H1 (cell line): ENCODE data around the gene RPS6KA4. TPM values are rescaled to one million over a fixed set of nuclear protein-coding genes. Genes with fewer than 3 reads are reported as not detected.

Source experiments
- CTCF ChIA-PET: fragments of 300-600 bp; sonication (Branson Sonifier 250); formaldehyde crosslinking; loops from one replicate; lab custom pipeline; 2021; ENCODE audit not compliant: partially characterized antibody; lab: Charles Lee
- POLR2A ChIA-PET: fragments of 300-600 bp; sonication (Branson Sonifier 250); formaldehyde crosslinking; loops from one replicate; lab custom pipeline; 2021; ENCODE audit warnings: inconsistent platforms; ENCODE audit not compliant: partially characterized antibody; lab: Charles Lee
- DNase-seq, 2 experiments: peaks; one replicate each; pipeline versions ENCODE4 v3.0.0 to v3.0.0-alpha.2; 2010 to 2022; ENCODE audit warnings: low spot score in 2 of 2, low read depth in 1 of 2, mixed read lengths in 1 of 2
- FAIRE-seq: peaks from 2 replicates; lab custom pipeline; 2011; peaks lifted over from hg19 to GRCh38; lab: Jason Lieb, UNC
- H2AFZ ChIP-seq: 2 replicates; pipeline ENCODE4 v1.8.1; 2012; ENCODE audit warnings: low read length, inconsistent platforms
- H2AK5ac ChIP-seq: 2 replicates; pipeline ENCODE4 v1.6.1; 2013; ENCODE audit warnings: low read depth, low read length
- H2BK120ac ChIP-seq: replicated peaks from 2 replicates; pipeline ENCODE3; 2013; ENCODE audit warnings: low read depth, low read length, inconsistent platforms
- H2BK12ac ChIP-seq: 2 replicates; pipeline ENCODE4 v1.6.1; 2013; ENCODE audit warnings: low read depth, low read length
- H2BK15ac ChIP-seq: 2 replicates; pipeline ENCODE4 v1.6.1; 2013; ENCODE audit warnings: low read length
- H2BK20ac ChIP-seq: 2 replicates; pipeline ENCODE4 v1.6.1; 2013; ENCODE audit warnings: low read length
- H2BK5ac ChIP-seq: 2 replicates; pipeline ENCODE4 v1.6.1; 2013; ENCODE audit warnings: low read depth, low read length
- H3K14ac ChIP-seq: 2 replicates; pipeline ENCODE4 v1.6.1; 2013; ENCODE audit warnings: inconsistent platforms; ENCODE audit not compliant: insufficient read length
- H3K18ac ChIP-seq: 2 replicates; pipeline ENCODE4 v1.6.1; 2013; ENCODE audit warnings: low read length; ENCODE audit errors: extremely low read depth
- H3K23ac ChIP-seq: 2 replicates; pipeline ENCODE4 v1.6.1; 2013; ENCODE audit warnings: inconsistent platforms; ENCODE audit not compliant: insufficient read length
- H3K23me2 ChIP-seq: 2 replicates; pipeline ENCODE4 v1.6.1; 2013; ENCODE audit warnings: low read depth, low read length
- H3K27ac ChIP-seq: 2 replicates; pipeline ENCODE4 v1.6.1; 2011; ENCODE audit warnings: low read depth, low read length, inconsistent platforms
- H3K27me3 ChIP-seq, 4 experiments: replicated peaks in 1 of 4; 1 replicate in 1 of 4; 2 replicates in 3 of 4; pipeline versions ENCODE4 v1.6.1 to v1.8.1; 2011 to 2013; ENCODE audit warnings: low read length in 3 of 4, mild to moderate bottlenecking in 3 of 4, inconsistent platforms in 2 of 4, mixed read lengths in 2 of 4, moderate library complexity in 1 of 4; ENCODE audit not compliant: control insufficient read depth in 3 of 4, insufficient read depth in 3 of 4; ENCODE audit errors: extremely low read depth in 1 of 4
- H3K36me3 ChIP-seq, 4 experiments: 2 replicates each; pipeline versions ENCODE4 v1.6.1 to v1.8.1; 2011 to 2013; ENCODE audit warnings: mild to moderate bottlenecking in 4 of 4, low read length in 3 of 4, moderate library complexity in 2 of 4, control low read depth in 1 of 4, inconsistent platforms in 1 of 4; ENCODE audit not compliant: insufficient read depth in 4 of 4, control insufficient read depth in 2 of 4
- H3K4ac ChIP-seq: replicated peaks from 2 replicates; pipeline ENCODE3; 2013; ENCODE audit warnings: low read length, low read depth, mixed read lengths, inconsistent platforms; ENCODE audit not compliant: insufficient read length
- H3K4me1 ChIP-seq, 4 experiments: replicated peaks in 1 of 4; 1 replicate in 1 of 4; 2 replicates in 3 of 4; pipeline versions ENCODE4 v1.6.1 to v1.8.1; 2011 to 2013; ENCODE audit warnings: low read length in 3 of 4, inconsistent platforms in 2 of 4, mixed read lengths in 1 of 4; ENCODE audit not compliant: insufficient read depth in 4 of 4, control insufficient read depth in 3 of 4
- H3K4me2 ChIP-seq, 2 experiments: 2 replicates each; pipeline versions ENCODE4 v1.6.1 to v1.8.1; 2011 to 2013; ENCODE audit warnings: low read depth in 2 of 2, low read length in 2 of 2, control low read depth in 1 of 2, inconsistent platforms in 1 of 2, mild to moderate bottlenecking in 1 of 2; ENCODE audit not compliant: insufficient read depth in 1 of 2
- H3K4me3 ChIP-seq, 4 experiments: fragments of 200-600, 300-600 bp in 1 of 4; sonication (generic), shearing (Covaris generic), sonication (Bioruptor Twin) in 1 of 4; 2 replicates each; pipeline versions ENCODE4 v1.5.1 to v1.8.1; 2011 to 2016; ENCODE audit warnings: low read length in 4 of 4, low read depth in 3 of 4, control low read depth in 2 of 4, inconsistent platforms in 2 of 4, mild to moderate bottlenecking in 2 of 4, mixed read lengths in 1 of 4, moderate library complexity in 1 of 4; ENCODE audit not compliant: insufficient read depth in 2 of 4; ENCODE audit errors: extremely low read depth in 1 of 4
- H3K56ac ChIP-seq: replicated peaks from 2 replicates; pipeline ENCODE3; 2013; ENCODE audit warnings: low read depth, mild to moderate bottlenecking, mixed read lengths, low read length, inconsistent platforms; ENCODE audit not compliant: insufficient read length
- H3K79me1 ChIP-seq: 2 replicates; pipeline ENCODE4 v1.6.1; 2013; ENCODE audit warnings: low read depth, low read length, control low read depth
- H3K79me2 ChIP-seq, 2 experiments: 2 replicates each; pipeline versions ENCODE4 v1.6.1 to v1.8.1; 2012 to 2013; ENCODE audit warnings: low read length in 2 of 2, mild to moderate bottlenecking in 2 of 2, inconsistent platforms in 1 of 2; ENCODE audit not compliant: insufficient read depth in 2 of 2, control insufficient read depth in 1 of 2
- H3K9ac ChIP-seq, 4 experiments: replicated peaks in 1 of 4; 1 replicate in 1 of 4; 2 replicates in 3 of 4; pipeline versions ENCODE4 v1.6.1 to v1.8.1; 2011 to 2013; ENCODE audit warnings: low read depth in 3 of 4, low read length in 3 of 4, control low read depth in 2 of 4, mild to moderate bottlenecking in 2 of 4, moderate library complexity in 2 of 4, inconsistent platforms in 1 of 4; ENCODE audit errors: extremely low read depth in 1 of 4
- H3K9me3 ChIP-seq, 2 experiments: 2 replicates each; pipeline versions ENCODE4 v1.6.1 to v1.8.1; 2012 to 2013; ENCODE audit warnings: mild to moderate bottlenecking in 2 of 2, moderate library complexity in 2 of 2, control low read depth in 1 of 2, inconsistent platforms in 1 of 2, low read depth in 1 of 2, low read length in 1 of 2, mixed read lengths in 1 of 2; ENCODE audit not compliant: insufficient read depth in 2 of 2
- H4K20me1 ChIP-seq, 2 experiments: replicated peaks in 1 of 2; 2 replicates each; pipeline versions ENCODE3 to v1.8.1; 2011 to 2013; ENCODE audit warnings: inconsistent platforms in 2 of 2, low read length in 2 of 2, mild to moderate bottlenecking in 1 of 2; ENCODE audit not compliant: insufficient read depth in 2 of 2, control insufficient read depth in 1 of 2
- H4K5ac ChIP-seq: 2 replicates; pipeline ENCODE4 v1.6.1; 2013; ENCODE audit warnings: low read length, low read depth, mixed read lengths, inconsistent platforms; ENCODE audit not compliant: insufficient read length
- H4K8ac ChIP-seq: 2 replicates; pipeline ENCODE4 v1.8.0; 2013; ENCODE audit warnings: mild to moderate bottlenecking, moderate library complexity, low read length, inconsistent platforms; ENCODE audit not compliant: insufficient read depth; ENCODE audit errors: extremely low read depth
- H4K91ac ChIP-seq: replicated peaks from 2 replicates; pipeline ENCODE3; 2013; ENCODE audit warnings: low read length, mixed read lengths, inconsistent platforms; ENCODE audit not compliant: insufficient read length
- BACH1 ChIP-seq: IDR thresholded peaks from 2 replicates; pipeline ENCODE4 v1.6.1; 2012; ENCODE audit warnings: low read length, improper control_type of control experiment
- CEBPB ChIP-seq: IDR thresholded peaks from 2 replicates; pipeline ENCODE4 v1.6.1; 2012; ENCODE audit warnings: low read depth, low read length
- CHD1 ChIP-seq: IDR thresholded peaks from 2 replicates; pipeline ENCODE4 v1.6.1; 2012; ENCODE audit warnings: low read depth, low read length, improper control_type of control experiment
- EGR1 ChIP-seq: IDR thresholded peaks from 2 replicates; pipeline ENCODE4 v1.6.1; 2011; ENCODE audit warnings: low read depth, low read length, borderline replicate concordance
- JUND ChIP-seq: IDR thresholded peaks from 2 replicates; pipeline ENCODE4 v1.6.1; 2011; ENCODE audit warnings: mild to moderate bottlenecking, improper control_type of control experiment, low read length
- NANOG ChIP-seq: IDR thresholded peaks from 2 replicates; pipeline ENCODE4 v1.6.1; 2011; ENCODE audit warnings: low read length, low read depth, mild to moderate bottlenecking, inconsistent platforms; ENCODE audit not compliant: insufficient read depth, poor library complexity, severe bottlenecking
- NRF1 ChIP-seq: IDR thresholded peaks from 2 replicates; pipeline ENCODE4 v1.6.1; 2011; ENCODE audit warnings: mild to moderate bottlenecking, low read depth, low read length, improper control_type of control experiment
- PHF8 ChIP-seq: fragments of 200-600 bp; sonication (generic); conservative IDR thresholded peaks from 2 replicates; pipeline ENCODE4 v1.7.1; 2012; ENCODE audit warnings: low read depth, mild to moderate bottlenecking, inconsistent platforms, low read length, moderate library complexity
- POU5F1 ChIP-seq: IDR thresholded peaks from 2 replicates; pipeline ENCODE4 v1.6.1; 2011; ENCODE audit warnings: low read depth, mild to moderate bottlenecking, low read length, moderate library complexity
- RAD21 ChIP-seq, 2 experiments: IDR thresholded peaks in 1 of 2; conservative IDR thresholded peaks in 1 of 2; 2 replicates each; pipeline ENCODE4 v1.6.1; 2011; ENCODE audit warnings: low read depth in 2 of 2, low read length in 2 of 2, improper control_type of control experiment in 1 of 2, inconsistent platforms in 1 of 2, mild to moderate bottlenecking in 1 of 2, moderate library complexity in 1 of 2
- RNF2 ChIP-seq: fragments of 200-900, 300-1000 bp; sonication (generic); IDR thresholded peaks from 2 replicates; pipeline ENCODE4 v1.7.1; 2016; ENCODE audit warnings: borderline replicate concordance, low read depth, mild to moderate bottlenecking, antibody characterized with exemption, low read length; ENCODE audit not compliant: poor library complexity, severe bottlenecking; ENCODE audit errors: missing control alignments
- SP4 ChIP-seq: IDR thresholded peaks from 2 replicates; pipeline ENCODE4 v1.6.1; 2012; ENCODE audit warnings: low read length, inconsistent platforms
- SRF ChIP-seq: IDR thresholded peaks from 2 replicates; pipeline ENCODE4 v1.6.1; 2011; ENCODE audit warnings: mild to moderate bottlenecking, low read depth, low read length, moderate library complexity
- TAF1 ChIP-seq: IDR thresholded peaks from 2 replicates; pipeline ENCODE4 v1.6.1; 2011; ENCODE audit warnings: mild to moderate bottlenecking, low read depth, low read length
- ZNF274 ChIP-seq: IDR thresholded peaks from 2 replicates; pipeline ENCODE4 v1.7.0; 2012; ENCODE audit warnings: low read length, borderline replicate concordance; ENCODE audit errors: extremely low read depth
- WGBS, 2 experiments: shearing (Covaris generic) in 1 of 2; methylation state at CpG; one replicate each; pipeline versions ENCODE4 v1.1.6 to v1.1.7; 2013 to 2015; ENCODE audit warnings: low lambda C conversion rate in 2 of 2, mixed read lengths in 2 of 2, inconsistent platforms in 1 of 2, low coverage in 1 of 2, missing lambda C conversion rate in 1 of 2; ENCODE audit not compliant: insufficient replicate concordance in 2 of 2, insufficient coverage in 1 of 2, insufficient read length in 1 of 2; ENCODE audit errors: extremely low coverage in 1 of 2, missing lambda C conversion rate in 1 of 2; 5-methylcytosine and 5-hydroxymethylcytosine counted together
- polyA plus RNA-seq, 7 experiments: library from polyadenylated mRNA; depleted of rRNA in 3 of 7; stranded (reverse) in 5 of 7; unstranded in 2 of 7; fragments of >200 nt in 5 of 7; fragments of 200-250 nt in 2 of 7; gene quantifications; 1 replicate in 5 of 7; 2 replicates in 1 of 7; 4 replicates in 1 of 7; pipeline versions ENCODE4 v1.2.1 to v1.2.3, GENCODE V29; 2011 to 2013; ENCODE audit warnings: missing spikeins in 2 of 7, mixed read lengths in 2 of 7
- total RNA-seq: library from RNA; stranded (reverse); fragmentation: NEBNext Ultra II Directional; extraction: Animal tissue kit (Norgen Biotek cat#: 25700); gene quantifications from 2 replicates; pipeline ENCODE4 v1.2.1, GENCODE V29; 2021

The RPS6KA4 gene
- total and polyA plus RNA-seq, 2 of the 8 experiments (the other 6 are each of a cell fraction or from before 2014, with no cell fraction given): 8.2 to 12.6 TPM

DNA sequence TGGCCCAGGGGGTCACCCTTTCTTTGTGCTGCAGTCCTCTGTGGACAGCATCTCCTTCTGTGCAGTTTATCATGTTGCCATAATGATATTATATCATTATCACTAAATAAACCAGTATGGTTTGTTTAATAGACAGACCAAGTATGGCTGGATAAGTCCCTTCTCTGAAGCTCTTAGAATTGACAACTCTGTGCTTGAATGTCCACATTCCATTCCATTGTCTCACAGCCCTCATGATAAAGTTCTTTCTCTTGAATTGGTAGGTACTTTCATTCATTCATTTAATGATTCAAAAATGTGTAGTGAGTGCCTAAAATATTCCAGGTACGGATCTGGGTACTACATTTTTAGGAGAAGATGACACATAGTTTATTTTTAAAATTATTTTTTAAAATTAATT is 7.8 kb downstream of the RPS6KA4 start:
- H4K20me1 ChIP-seq: peaks cover 0 to 2% of the 10 kb centered on the region in 2 experiments
- H3K36me3 ChIP-seq: peaks cover 0 to 20% (median 3%) of the 10 kb centered on the region in 4 experiments; a peak in 5 of 8 replicates
- no peaks in the 10 kb centered on the region for H3K9me3 ChIP-seq
- DNase-seq (no peak), FAIRE-seq (no peak)
- H2AK5ac ChIP-seq: no peak overlapping the region
- peaks cover 0 to 3% (median 0%) of the 10 kb centered on the region in 4 experiments; a peak in 3 of 7 replicates for H3K4me1 ChIP-seq
- no peak overlapping the region for H4K8ac ChIP-seq
- H4K5ac ChIP-seq: no peak overlapping the region
- no peak overlapping the region for H2BK15ac ChIP-seq
- no peak overlapping the region for H2BK20ac ChIP-seq
- no peak overlapping the region for H3K9ac ChIP-seq
- H3K56ac ChIP-seq: no peak overlapping the region
- no peak overlapping the region for H2BK5ac ChIP-seq
- no peak overlapping the region for H3K4ac ChIP-seq
- ChIA-PET CTCF (interaction anchor here (1.0 to 8.3 kb wide), 6 partner anchors 11 to 385 kb away, joined by 3 to 80 read pairs (median 4); no protein-coding TSS in a partner anchor), POLR2A (no interaction called here)
- H3K4me2 ChIP-seq: no peak overlapping the region
- no peak overlapping the region for H2BK12ac ChIP-seq
- no peaks in the 10 kb centered on the region for H3K27me3 ChIP-seq
- H3K23me2 ChIP-seq: no peaks in the 10 kb centered on the region
- H3K79me1 ChIP-seq: no peaks in the 10 kb centered on the region; the same call in 1 of the 2 replicates
- H4K91ac ChIP-seq: no peak overlapping the region
- H2AFZ ChIP-seq: no peak overlapping the region
- no peak overlapping the region for H2BK120ac ChIP-seq
- no peak overlapping the region for H3K4me3 ChIP-seq
- no peak overlapping the region for H3K27ac ChIP-seq
- H3K79me2 ChIP-seq: no peaks in the 10 kb centered on the region
- H3K23ac ChIP-seq: no peak overlapping the region
- no peak overlapping the region for H3K14ac ChIP-seq
- whole genome bisulfite sequencing, 2 experiments: 85% methylated on average over 1 of the region's 1 CpG; no CpG with 5 or more reads in 1 of the 2 experiments
- no peak overlapping the region for H3K18ac ChIP-seq
- TF ChIP-seq SP4 (no peak), EGR1 (no peak), ZNF274 (no peak), SRF (no peak), TAF1 (no peak), POU5F1 (no peak), RAD21 (IDR thresholded peaks at IDR 0.05 in 1 of 2, conservative IDR thresholded peaks at IDR 0.05 in 1 of 2; ENCODE audit: low read depth in 2 of 2, low read length in 2 of 2) (no peak), NRF1 (no peak), BACH1 (no peak), JUND (no peak), PHF8 (no peak), CEBPB (no peak), NANOG (no peak), RNF2 (no peak), CHD1 (no peak)
